Spleen (tissue), 7 donors: ENCODE data around the gene ALKBH3.

Experiments
- CTCF ChIP-seq, 11 experiments: fragments of 200-600 bp in 7 of 11; fragments of 450-650 bp in 4 of 11; sonication (generic) in 4 of 11; IDR thresholded peaks in 8 of 11; conservative IDR thresholded peaks in 3 of 11; 1 replicate in 7 of 11; 2 replicates in 4 of 11; pipeline versions ENCODE4 v1.4.0 to v1.8.0; 2016 to 2021; ENCODE audit warnings: antibody characterized with exemption in 11 of 11, inconsistent platforms in 4 of 11, mild to moderate bottlenecking in 1 of 11
- POLR2A ChIP-seq, 3 donors: fragments of 450-650 bp; IDR thresholded peaks; one replicate each; pipeline ENCODE4 v1.5.1; 2017; ENCODE audit warnings: antibody characterized with exemption in 3 of 3, mild to moderate bottlenecking in 1 of 3
- donor health status: DM: no; HTN: no; CAD: no; lungs with moderate emphysema.
- donor health status: DM: no; HTN: no; CAD: no.
- donor health status: DM: no; HTN: no; CAD: no.

- TF ChIP-seq CTCF (IDR thresholded peaks at IDR 0.05 in 8 of 11, conservative IDR thresholded peaks at IDR 0.05 in 3 of 11) (no peak), POLR2A (IDR thresholded peaks at IDR 0.05) (no peak)
Observed at GRCh38 chr11:43943372-43943930, 62.8 kb downstream of the ALKBH3 start.
